ENCODE results near the gene SNX25. TPM values are rescaled to one million over a fixed set of nuclear protein-coding genes. Genes with fewer than 3 reads are reported as not detected.

The SNX25 gene
- polyA plus RNA-seq, 3 donors, result 20.9 to 23.6 (median 22.8) TPM

GRCh38 chr4:185374027-185374426, 164.6 kb downstream of the SNX25 start:
- DNase-seq, result no peak

DNA sequence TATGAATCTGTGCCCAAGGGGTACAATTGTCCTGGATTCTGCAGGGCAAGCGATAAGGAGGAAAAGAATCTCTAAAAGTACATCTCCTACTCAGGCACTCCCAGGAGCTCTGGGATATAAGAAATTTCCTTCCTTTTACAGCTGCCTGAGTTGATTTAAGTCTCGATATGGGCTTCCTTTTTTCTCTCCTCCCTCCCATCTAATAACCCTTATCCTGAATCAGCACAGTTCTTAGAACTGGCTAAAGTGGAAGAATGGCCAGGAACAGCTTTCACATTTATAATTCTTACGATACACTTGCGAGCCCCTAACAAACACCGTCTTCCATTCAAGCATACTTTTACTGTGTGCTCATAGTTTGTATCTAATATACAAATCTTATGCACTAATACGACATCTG, 165.2 kb downstream of the SNX25 start:
- no peak for DNase-seq

GRCh38 chr4:185378264-185378663, 168.9 kb downstream of the SNX25 start:
- no peak for DNase-seq

- DNase-seq, result no peak
These were observed 170.2 kb downstream of the SNX25 start for GRCh38 chr4:185379326-185380295.

DNA sequence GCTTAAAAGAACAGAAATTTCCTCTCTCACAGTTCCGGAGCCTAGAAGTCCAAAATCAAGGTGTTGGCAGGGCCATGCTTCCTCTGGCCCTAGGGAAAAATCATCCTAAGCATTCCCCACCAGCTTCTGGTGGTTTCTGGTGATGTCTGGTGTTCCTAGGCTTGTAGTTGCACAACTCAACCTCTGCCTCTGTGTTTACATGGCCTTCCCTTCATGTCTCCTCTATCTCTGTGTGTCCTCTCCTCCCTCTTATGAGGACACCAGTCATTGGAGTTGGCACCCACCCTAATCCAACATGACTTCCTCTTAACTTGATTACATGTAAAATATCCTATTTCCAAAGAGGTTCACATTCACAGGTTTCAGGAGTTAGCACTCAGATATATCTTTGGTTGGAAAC, 170.9 kb downstream of the SNX25 start:
- no peak for DNase-seq

GRCh38 chr4:185381288-185382196, 172.1 kb downstream of the SNX25 start:
- no peak for DNase-seq

DNA sequence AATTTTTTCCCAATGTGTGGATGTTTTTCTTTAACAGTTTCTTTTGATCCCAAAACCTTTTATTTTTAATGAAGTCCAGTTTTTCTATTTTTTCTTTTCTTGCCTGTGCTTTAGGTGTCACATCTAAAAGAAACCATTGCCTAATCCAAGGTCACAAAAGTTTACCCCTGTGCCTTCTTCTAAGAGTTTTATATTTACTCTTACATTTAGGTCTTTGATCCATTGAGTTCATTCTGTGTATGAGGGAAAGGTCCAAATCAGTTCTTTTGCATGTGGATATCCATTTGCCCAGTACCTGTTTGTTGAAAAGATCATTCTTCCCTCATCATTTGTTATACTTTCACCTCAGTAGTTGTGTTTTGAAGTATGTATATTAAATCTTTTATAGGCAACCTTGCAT, 173.4 kb downstream of the SNX25 start:
- DNase-seq, result no peak

DNA sequence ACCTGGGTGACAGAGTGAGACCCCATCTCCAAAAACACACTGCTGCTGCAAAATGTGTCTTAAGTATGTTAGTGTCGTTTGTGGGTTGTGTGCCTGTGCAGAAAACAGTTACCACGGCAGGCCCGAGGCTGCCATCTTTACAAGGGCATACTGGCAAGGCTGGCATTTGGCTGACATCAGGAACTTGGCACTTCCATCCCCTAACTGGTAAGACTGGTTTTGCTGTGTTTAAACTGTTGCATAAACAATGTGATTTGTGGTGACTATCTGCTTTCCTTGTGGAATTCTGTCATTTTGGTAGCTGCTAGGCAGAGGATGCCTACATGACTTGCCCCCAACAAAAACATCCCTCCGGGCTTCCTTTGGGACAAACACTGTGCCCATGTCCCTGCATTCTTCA, 174.1 kb downstream of the SNX25 start:
- no peak for DNase-seq

DNA sequence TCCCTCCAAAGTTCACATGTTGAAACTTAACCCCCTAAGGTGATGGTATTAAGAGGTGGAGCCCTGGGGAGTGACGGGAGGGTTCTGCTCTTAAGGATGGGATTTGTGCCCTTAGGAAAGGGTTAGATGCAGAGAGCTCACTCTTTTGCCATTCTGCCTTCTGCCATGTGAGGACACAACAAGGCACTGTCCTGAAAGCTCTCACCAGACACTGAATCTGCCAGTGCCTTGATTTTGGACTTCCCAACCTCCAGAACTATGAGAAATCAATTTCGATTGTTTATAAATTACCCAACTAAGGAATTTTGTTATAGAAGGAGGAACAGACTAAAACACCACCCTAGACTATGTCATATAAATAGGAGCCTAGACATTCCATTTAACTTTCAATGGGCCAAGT, 174.7 kb downstream of the SNX25 start:
- DNase-seq, result no peak

GRCh38 chr4:185384930-185385331, 175.5 kb downstream of the SNX25 start:
- DNase-seq, result no peak

DNA sequence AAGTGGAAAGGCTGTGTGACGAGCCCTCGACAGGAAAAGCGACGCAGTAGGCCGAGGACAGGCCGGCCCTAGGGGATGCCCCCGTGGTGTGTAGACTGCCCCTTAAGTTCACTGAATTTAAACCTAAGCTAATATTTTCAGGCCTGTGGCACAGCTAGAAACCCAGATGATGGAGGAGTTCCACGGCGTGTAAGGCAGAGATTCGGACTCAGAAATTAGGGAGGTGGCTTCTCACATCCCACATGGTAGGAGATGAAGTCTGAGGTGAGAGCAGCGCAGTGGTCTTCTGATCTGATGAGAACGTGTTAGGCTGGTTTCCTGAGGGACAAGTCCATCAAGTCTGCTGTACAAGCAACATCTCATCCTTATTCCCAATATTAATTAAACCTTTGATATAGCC, 178.6 kb downstream of the SNX25 start:
- no peak for DNase-seq

DNA sequence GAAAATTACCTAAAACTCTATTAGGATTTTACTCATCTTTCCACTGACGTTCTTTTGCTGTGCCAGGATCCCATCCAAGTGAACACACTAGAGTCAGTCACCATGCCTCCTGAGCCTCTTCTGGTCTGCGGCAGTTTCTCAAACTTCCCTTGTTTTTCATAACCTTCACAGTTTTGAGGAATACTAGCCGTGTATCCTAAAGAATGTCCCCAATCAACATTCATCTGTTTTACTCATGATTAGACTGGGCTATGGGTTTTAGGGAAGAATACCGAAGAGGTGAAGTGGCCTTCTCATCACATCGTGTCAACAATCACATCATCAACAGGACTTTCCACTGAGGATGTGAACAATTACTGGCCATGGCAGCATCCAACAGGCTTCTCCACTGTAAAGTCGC, 181.5 kb downstream of the SNX25 start:
- DNase-seq, result no peak

DNA sequence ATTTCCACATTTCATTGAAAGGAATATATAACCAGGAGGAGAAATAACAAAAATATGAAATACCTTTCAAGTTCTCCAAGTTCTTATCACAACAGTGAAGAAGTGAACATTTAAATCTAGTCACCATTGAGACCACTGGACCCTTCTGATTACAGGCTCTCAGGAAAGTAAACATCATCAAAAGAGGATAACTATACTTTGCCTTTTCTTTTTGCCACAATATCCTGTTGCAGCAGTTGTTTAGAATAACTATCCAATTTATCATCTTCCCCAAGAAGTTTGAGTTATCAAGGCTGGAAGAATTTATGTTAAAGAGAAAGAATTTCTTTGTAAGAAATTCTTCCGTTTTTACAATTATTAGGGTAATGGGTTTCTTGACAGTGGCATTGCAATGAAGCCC, 182.8 kb downstream of the SNX25 start:
- DNase-seq, result no peak

- DNase-seq, result no peak
These were observed 185.3 kb downstream of the SNX25 start for GRCh38 chr4:185394568-185395237.

DNA sequence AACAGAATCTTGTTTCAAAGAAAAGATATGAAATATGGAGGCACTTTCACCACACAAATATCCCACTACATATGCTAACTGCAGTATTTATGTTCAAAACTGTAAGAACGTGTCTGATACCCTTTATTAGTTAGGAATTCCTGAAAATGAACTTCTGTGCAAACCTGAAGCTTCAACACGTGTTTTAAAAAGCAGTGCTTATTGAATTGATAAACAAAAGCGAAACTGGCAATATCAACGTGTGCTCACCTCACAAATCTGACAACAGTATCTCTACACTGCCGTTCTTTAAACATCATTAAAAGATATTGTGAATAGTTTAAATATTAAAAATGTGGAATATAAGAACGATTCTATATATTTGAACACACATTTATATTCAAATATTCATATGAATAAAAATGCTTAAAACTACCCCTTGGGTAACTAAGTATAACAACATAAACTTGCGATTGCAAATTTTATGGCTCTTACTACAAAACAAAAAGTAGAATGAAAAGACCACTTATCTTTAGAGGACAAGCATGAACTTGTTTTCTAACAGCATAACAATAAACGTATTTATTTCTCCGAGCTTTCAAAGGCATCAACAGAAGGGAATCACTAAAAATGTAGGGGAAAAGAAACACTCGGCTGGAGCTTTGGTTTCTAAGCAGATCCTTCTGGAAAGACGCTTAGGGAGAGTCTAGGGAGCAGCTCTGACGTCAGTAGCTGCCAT, 186.0 kb downstream of the SNX25 start, which contains the start of gene LRP2BP:
TSS of gene LRP2BP (minus strand) at position 687 of the 718 bp plus-strand sequence. CDS start 17,738 bp downstream, outside the sequence.
- DNase-seq, result no peak

DNA sequence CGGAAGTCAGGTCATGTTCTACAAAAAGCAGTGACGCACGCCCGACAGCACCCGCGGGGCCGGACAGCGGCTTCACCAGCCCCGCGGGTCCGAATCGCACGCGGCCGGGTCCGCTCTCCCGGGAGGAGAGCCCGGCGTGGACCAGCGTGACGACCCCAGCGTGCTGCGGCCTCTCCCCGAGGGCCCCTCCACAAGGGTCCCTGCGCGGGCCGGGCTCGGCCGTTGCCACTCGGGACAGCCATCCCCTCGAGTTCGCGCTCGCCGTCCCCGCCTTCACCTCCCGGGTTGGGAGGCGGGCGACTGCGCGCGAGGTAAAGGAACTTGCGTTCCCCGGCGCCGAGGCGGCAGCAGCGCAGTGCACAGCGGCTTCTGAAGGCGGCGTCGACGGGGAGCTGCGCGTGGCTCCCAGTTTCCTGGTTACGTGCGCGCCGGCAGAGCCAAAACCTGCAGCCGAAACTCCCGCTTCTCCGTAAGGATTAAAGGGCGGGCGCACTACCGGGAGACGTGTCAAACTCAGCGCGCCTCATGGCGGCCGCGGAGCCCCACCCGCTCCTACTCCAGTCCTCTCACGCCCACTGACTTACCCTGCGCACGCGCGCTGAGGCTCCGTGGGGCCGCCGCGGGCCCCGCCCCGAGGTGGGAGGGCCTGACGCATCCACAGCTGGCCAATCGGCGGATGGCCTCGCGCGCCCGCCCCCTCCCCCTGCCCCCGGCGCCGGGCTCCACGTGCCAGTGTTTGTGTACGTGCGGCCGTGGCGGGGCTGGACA, 186.7 kb downstream of the SNX25 start:
- peak; percentile 98 for DNase-seq

GRCh38 chr4:185396724-185397385, 187.5 kb downstream of the SNX25 start, which contains the start of gene ANKRD37:
Gene ANKRD37 (plus strand): TSS chr4:185396841. CDS start chr4:185396924, 83 bp downstream.
- DNase-seq, result peak; percentile 80

DNA sequence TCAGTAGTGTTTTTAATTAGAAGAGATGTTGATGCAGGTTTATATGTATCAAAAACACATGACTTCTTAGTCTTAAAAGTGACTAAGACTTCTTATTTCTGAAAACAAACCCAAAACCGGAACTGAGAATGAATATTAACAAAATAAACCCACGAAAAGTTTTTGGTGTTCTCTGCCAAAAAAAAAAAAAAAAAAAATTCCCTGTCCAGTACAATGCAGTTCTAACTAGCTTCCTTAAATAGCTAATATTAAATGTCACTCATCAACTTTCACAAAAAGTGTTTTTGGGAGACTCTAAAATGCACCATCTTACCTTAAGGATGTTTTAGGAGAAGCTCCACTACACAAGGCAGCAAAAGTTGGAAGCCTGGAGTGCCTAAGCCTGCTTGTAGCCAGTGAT, 189.2 kb downstream of the SNX25 start:
- DNase-seq, result no peak

GRCh38 chr4:185399466-185399865, 190.1 kb downstream of the SNX25 start:
- DNase-seq, result no peak

- DNase-seq, result no peak
These were observed 194.6 kb downstream of the SNX25 start for GRCh38 chr4:185404031-185404430.
